ENCODE data around the gene SENP5. TPM values are rescaled to one million over a fixed set of nuclear protein-coding genes. Genes with fewer than 3 reads are reported as not detected.
A peak's percentile ranks its signal among the peaks of the same experiment; 100 is the strongest.

SENP5 gene
- total RNA-seq, 4 donors from 2014 or later = 25.2 to 32.5 (median 28.7) TPM

DNA sequence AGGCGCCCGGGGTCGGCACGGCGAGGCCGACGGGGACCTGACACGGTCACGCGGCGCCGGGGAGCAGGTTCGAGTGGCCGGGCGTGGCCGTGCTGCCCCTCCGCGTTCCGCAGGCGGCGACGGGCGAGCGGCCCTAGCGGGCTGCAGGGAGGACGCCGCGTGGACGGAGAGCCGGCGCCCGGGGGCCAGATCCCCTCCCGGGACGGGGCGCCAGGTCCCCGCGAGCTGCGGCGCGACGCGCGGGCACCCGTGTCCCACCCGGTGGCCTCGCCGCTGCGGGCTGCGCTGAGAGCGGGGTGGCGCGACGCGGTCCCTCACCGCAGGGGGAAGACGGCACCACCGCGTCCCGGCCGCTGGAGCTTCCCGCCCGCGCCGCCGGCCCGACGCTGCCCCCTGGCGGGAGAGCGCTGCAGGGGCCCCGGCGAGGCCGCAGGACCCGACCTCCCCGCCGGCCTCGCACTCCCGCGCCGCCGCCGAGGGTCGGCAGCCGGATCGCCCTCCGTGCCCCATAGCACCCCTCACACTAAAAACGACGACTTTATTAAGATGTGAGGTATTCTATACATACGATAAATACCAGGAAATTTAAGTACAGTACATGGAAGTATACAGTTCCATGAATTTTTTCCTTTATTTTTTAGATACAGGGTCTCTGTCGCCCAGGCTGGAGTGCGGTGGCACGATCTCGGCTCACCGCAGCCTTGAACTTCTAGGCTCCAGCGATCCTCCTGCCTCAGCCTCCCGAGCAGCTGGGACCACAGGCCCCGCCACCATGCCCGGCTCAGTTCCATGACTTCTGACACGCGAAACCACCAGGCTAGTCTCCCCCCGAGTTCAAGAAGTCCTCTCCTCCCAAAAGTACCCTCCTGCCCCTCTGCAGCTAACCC lies 102.2 kb downstream of the SENP5 start:
- TF ChIP-seq, protein P1, sequence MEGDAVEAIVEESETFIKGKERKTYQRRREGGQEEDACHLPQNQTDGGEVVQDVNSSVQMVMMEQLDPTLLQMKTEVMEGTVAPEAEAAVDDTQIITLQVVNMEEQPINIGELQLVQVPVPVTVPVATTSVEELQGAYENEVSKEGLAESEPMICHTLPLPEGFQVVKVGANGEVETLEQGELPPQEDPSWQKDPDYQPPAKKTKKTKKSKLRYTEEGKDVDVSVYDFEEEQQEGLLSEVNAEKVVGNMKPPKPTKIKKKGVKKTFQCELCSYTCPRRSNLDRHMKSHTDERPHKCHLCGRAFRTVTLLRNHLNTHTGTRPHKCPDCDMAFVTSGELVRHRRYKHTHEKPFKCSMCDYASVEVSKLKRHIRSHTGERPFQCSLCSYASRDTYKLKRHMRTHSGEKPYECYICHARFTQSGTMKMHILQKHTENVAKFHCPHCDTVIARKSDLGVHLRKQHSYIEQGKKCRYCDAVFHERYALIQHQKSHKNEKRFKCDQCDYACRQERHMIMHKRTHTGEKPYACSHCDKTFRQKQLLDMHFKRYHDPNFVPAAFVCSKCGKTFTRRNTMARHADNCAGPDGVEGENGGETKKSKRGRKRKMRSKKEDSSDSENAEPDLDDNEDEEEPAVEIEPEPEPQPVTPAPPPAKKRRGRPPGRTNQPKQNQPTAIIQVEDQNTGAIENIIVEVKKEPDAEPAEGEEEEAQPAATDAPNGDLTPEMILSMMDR (IDR thresholded peaks at IDR 0.05) = no peak
- no peak for TF ChIP-seq POLR2A (IDR thresholded peaks at IDR 0.05)
- peak in 1 of 2 donors; percentile 88 for DNase-seq (ENCODE audit: low spot score in 2 of 2)
- H3K4me3 ChIP-seq (ENCODE audit: low read depth, poor library complexity, severe bottlenecking) = peak overlapping the region; percentile 78
- intact Hi-C loops (cut with DNase I; ENCODE audit: low total_unique reads) = loop anchor here (10.0 kb wide), 1 partner anchor 135 kb away; no protein-coding TSS in a partner anchor
- 20 to 23% methylated on average over 38 to 39 of the region's 100 CpGs for WGBS, 2 donors

GRCh38 chr3:196970547-196971093 lies 102.9 kb downstream of the SENP5 start:
- peak in 1 of 2 donors; percentile 57 for DNase-seq (ENCODE audit: low spot score in 2 of 2)
- no peak for TF ChIP-seq POLR2A (IDR thresholded peaks at IDR 0.05)
- TF ChIP-seq, protein P1 (IDR thresholded peaks at IDR 0.05) = no peak
- 89 to 90% methylated on average over 15 of the region's 15 CpGs for WGBS, 2 donors
- no peak overlapping the region for H3K4me3 ChIP-seq (ENCODE audit: low read depth, poor library complexity, severe bottlenecking)
- intact Hi-C loops (cut with DNase I; ENCODE audit: low total_unique reads) = no loop called here

DNA sequence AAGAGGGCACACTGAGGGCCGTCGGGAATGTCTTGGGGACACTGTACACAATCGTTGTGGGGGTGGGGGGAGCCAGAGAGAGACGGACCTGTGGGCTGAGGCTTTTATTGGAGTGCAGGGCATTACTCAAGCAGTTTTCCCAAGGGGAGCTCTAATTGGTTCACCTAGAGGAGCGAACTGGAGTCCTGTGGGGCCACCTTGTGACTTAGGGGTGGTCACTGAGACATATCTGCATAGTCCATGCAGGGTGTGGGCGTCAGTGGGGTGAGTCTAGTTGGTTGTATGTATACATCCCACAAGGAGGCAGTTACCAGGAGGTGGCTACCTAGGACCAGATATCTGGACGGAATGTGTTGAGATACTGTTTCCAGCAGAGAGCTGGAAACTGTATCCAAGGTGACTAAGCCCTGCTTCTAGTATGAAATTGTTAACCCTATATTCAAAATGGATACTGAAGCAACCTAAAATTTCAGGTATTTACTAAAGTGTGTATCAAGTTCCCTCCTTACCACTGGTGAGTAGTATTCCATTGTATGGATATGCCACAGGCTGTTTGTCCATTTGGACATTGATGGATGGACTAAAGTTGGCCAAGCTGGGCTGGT lies 103.5 kb downstream of the SENP5 start:
- intact Hi-C loops (cut with DNase I; ENCODE audit: low total_unique reads) = no loop called here
- 85% methylated on average over 7 of the region's 7 CpGs for WGBS, 2 donors
- DNase-seq (ENCODE audit: low spot score in 2 of 2) = peak in 1 of 2 donors; percentile 58

GRCh38 chr3:196974661-196975060 lies 106.9 kb downstream of the SENP5 start:
- H3K4me3 ChIP-seq (ENCODE audit: low read depth, poor library complexity, severe bottlenecking) = no peak overlapping the region
- TF ChIP-seq POLR2A (IDR thresholded peaks at IDR 0.05) = no peak
- TF ChIP-seq, protein P1 (IDR thresholded peaks at IDR 0.05) = no peak
- intact Hi-C loops (cut with DNase I; ENCODE audit: low total_unique reads) = no loop called here
- DNase-seq (ENCODE audit: low spot score in 2 of 2) = peak in 1 of 2 donors; percentile 81
- 82 to 91% methylated on average over 5 of the region's 5 CpGs for WGBS, 2 donors

More for the DNA sequence above, 103.5 kb downstream of the SENP5 start:
- TF ChIP-seq, protein P1 (IDR thresholded peaks at IDR 0.05) = no peak
- no peak for TF ChIP-seq POLR2A (IDR thresholded peaks at IDR 0.05)
- no peak overlapping the region for H3K4me3 ChIP-seq (ENCODE audit: low read depth, poor library complexity, severe bottlenecking)

GRCh38 chr3:196975349-196975748 lies 107.6 kb downstream of the SENP5 start:
- intact Hi-C loops (cut with DNase I; ENCODE audit: low total_unique reads) = no loop called here
- H3K4me3 ChIP-seq (ENCODE audit: low read depth, poor library complexity, severe bottlenecking) = no peak overlapping the region
- TF ChIP-seq, protein P1 (IDR thresholded peaks at IDR 0.05) = no peak
- TF ChIP-seq POLR2A (IDR thresholded peaks at IDR 0.05) = no peak
- peak in 1 of 2 donors; percentile 37 for DNase-seq (ENCODE audit: low spot score in 2 of 2)
- WGBS, 2 donors = 58 to 70% methylated on average over 4 of the region's 4 CpGs
